ENCODE results near the gene ARHGEF25.
"Not testable (repeated sequence)": the region's sequence is repeated elsewhere in the genome, so short reads cannot be mapped to it uniquely, and the experiment has no call there.

ARHGEF25 gene

DNA sequence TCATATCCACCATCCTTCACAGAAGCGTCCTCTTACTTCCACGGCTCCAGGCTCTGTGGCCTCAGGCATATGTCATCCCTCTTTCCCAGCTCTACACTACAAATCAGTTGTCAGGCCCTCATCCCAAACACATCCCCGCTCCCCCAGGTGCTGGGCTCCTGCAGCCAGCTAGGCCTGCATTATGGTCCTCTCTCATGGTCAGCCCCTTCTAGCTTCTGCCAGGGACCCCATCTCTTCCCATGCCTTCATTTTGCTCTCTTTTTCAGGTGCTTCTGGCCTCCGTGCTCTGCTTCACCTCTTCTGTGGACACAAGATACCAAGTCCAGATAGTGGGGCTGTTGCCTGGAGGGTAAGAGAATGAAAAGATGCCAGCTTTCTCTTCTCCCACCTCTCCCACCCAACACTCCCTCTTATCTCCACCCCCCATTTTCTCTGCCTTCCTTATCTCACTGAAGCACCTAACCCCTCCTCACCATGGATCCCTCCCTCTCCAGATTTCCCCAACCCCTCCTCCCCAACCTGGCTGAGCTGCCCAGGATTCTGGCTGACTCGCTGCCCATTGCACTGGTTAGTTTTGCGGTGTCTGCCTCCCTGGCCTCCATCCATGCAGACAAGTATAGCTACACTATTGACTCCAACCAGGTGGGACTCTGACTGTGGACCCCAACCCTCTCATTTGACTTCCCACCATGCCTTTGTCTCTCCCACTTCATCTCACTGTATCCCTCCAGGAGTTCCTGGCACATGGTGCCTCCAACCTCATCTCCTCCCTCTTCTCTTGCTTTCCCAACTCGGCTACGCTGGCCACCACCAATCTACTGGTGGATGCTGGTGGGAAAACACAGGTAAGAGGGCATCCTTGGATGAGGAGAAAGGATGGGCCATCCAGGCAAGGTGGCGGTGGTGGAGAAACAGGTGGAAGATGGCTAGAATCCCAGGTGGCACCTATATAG lies 11.3 kb downstream of the ARHGEF25 start:
- no peak for DNase-seq

DNA sequence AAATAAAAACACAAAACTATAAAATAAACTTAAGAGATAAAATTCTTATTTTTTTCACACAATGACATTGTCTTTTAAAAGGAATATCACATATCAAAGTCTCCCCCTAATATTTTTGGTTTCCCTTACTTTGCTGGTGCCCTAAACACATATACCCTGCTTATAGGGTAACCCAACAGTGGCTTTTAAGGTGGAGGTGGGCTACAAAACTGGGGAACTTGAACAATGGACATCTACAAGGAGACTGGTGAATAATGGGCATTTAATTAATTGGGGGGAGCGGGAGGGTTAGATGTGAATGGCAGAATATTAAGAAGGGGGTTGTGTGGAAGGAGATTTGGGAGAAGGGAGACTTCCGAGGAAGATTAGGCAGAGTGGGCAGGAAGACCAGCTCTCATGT lies 12.2 kb downstream of the ARHGEF25 start:
- no peak for DNase-seq

DNA sequence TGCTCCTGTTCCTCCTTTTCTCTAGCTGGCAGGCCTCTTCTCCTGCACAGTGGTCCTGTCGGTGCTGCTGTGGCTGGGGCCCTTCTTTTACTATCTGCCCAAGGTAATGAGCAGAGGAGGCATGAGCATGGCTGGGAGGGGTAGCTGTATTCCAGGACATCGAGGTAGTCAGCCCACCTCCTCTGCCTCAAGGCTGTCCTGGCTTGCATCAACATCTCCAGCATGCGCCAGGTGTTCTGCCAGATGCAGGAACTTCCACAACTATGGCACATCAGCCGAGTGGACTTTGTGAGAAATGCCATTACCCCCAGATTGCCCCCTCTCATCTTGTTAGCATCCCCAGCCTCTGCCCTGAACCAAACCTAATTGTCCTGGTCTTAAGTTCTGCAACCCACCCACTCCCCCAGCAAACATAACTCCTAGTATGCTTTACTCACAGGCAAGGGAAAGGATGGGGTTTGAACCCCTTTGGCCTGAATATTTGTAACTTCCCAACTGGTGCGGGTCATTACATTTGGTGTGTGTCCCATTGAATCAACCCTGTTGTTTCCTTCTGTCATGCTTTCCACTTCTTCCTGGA lies 12.7 kb downstream of the ARHGEF25 start:
- DNase-seq: no peak

DNA sequence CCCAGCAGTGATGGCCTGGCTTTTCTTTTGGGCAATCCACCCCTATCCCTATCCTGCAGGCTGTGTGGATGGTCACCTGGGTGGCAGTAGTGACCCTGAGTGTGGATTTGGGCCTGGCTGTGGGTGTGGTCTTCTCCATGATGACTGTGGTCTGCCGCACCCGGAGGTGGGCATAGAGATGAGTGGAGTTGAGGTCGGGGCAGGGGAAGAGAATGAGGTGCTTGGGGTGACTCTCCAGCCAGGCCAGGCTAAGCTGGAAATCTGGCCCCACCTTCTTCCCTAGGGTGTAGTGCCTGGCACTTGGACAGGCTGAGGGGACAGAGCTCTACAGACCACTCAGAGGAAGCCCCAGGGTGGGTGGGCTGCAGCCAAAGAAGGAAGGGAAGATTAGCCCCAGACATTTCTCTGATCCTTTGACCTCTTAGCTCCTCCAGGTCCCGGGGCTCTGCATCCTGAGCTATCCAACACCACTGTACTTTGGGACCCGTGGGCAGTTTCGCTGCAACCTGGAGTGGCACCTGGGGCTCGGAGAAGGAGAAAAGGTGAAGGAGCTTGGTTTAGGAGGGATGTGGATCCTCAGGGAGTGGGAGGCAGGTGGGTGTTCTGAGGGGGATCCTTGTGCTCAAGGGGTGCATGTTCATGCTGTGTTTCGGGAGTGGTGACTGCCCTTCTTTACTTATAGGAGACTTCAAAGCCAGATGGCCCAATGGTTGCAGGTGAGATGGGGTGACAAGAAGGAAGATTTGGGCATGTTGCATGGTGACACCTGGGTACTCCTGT lies 13.4 kb downstream of the ARHGEF25 start:
- no peak for DNase-seq

DNA sequence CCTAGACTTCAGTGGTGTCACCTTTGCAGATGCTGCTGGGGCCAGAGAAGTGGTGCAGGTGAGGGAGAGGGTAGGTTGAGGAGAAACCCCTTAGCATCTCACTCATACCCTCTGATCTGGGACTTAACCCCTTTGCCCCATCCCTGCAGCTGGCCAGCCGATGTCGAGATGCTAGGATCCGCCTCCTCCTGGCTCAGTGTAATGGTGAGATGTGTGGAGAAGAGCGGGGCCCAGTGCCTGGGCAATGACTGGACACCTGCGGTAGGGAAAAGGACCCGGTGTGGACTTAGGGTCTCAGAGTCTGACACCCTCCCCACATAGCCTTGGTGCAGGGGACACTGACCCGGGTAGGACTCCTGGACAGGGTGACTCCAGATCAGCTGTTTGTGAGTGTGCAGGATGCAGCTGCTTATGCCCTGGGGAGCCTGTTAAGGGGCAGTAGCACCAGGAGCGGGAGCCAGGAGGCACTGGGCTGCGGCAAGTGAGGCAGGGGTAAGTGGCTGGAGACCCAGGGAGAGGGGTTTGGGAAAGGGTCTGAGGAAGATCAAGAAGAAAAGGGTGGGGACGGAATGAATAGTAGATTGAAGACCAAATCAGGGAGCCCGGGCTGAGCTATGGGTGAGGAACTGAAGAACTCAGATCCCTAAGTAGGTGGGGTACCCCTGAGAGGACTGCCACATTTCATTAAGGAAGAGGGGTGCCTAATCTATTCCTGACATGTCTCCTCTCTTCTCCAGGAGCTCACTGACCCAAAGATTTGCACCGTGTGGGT lies 14.2 kb downstream of the ARHGEF25 start:
- no peak for DNase-seq

DNA sequence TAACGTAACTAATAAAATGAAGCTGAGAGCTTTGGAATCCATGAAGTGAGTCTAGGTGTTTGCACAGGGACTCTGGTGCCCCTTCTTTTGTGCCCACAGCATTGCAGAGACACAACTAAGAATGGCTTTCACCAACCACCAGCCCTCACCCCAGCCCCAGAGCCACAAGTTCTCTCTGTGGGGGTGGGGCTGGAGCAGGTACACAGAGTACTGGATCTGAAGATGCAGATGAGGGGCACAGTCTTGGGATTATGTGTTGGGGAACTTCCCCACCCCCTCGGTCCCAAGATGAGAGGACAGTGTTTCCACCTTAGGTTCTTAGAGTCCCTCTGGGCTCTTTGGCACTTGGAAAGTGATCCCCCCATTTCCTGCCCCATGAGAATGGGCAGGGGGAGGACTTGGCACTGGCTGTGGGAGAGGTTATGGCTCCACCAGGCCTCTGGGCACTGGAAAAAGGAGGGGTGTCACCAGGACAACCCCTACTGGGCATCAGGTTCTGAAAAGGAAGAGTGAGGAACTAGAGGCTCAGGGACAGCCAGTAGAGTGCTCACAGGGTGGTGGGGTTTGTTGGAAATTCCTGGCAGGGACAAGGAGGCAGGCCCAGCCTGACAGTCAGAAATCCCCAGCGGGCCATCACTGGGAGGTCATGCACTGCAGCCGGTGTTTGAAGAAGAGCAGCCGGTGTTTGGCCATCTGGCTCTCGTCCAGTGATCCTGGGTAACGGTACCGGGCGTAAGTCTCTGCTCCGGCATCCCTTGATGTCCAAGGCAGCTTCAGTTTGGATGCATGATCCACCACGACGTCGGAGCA lies 15.1 kb downstream of the ARHGEF25 start:
- no peak for DNase-seq

DNA sequence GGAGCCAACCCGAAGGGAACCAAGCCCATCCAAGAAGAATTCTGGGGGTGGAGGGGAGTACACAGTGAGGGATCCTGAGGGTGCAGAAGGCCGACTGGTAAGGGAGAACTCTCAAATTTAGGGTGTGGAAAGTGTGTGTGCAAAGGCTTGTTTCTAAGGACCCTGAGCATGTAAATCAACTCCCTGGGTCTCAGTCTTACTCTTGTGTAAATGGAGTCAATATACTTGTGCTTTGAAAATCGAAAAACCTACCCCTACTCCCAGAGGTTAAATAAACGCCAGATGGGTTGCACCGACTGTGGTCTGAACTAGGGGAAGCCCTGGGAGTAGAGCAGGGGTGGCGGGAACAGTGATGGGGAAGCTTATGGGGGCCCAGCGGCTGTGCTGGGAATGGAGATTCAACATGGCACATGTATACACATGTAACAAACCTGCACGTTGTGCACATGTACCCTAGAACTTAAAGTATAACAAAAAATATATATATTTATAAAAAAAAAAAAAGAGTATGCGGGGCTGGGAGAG lies 15.7 kb downstream of the ARHGEF25 start:
- DNase-seq: no peak

DNA sequence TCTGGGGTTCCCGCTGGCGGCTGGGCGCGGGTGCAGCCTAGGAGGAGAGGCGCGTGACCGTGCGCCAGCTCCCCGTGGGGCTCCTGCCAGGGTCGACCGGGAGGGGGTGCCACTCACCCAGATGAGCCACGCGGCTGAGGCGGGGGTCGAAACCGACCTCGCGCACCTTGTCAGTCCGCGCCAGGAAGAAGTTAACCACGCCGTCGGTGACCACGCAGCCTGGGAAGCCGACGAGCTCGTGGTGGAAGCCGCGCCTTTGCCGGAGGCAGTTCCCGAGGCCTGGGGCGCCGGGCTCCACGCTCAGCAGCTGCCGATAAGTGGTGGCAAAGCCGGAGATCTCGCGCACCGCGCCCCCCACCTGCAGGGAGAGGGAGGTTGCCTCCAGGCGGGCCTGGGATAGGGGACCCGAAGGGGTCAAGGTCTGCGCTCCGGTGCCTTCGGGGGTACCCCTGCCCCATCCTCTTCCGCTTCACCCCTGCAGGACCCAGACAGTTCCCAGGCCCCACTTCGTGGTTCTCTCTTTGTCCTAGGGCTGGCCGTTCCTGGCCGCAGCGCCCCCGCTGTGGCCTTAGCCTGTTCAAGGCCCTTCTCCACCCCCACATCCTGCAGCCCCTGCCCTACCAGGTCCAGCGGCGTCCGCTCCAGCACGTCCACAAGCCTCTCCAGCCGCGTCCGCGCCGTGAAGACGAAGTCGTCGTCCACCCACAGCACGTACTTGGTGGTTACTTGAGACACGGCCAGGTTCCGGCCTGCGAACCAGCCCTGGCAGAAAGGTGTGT lies 16.5 kb downstream of the ARHGEF25 start:
- DNase-seq: no peak

DNA sequence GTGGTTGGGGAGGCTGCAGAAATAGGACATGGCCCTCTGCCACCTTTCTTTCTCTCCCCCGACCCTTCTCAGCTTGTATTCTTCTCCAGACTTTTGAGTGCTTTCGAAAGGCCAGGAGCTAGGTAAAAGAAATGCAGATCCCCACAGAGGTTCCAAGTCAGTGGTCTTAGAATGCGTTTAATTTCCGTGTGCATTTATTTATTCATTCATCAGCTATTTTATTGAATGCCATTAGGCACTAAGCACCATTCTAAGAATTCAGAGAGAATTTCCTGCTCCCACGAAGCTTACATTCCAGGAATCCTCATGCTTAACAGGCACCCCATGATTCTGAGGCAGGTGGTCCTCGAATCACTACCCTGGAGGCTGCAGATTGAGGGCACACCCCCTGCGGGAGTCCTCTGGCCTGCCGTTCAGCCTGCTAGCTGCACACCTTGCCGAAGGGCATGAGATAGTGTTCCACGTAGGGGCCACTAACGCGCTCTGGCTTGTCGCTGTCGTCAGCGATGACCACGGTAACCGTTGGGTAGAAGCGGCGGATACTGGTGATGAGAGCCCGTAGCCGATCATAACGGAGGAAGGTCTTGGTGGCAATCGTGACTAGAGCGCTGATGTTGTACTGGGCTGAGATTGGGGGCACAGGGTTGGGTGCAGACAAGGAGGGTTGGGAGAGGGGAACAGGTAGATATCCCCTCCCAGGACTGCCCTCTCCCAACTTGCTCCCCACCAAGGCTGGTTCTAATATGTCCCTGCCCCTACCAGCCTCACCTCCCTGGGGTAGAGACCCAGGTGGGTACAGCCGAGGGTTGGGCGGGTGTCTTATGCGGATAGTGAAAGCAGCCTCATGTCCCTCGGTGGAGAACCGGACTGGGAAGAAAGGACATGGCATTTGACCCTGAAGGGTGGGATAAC lies 17.3 kb downstream of the ARHGEF25 start:
- no peak for DNase-seq

DNA sequence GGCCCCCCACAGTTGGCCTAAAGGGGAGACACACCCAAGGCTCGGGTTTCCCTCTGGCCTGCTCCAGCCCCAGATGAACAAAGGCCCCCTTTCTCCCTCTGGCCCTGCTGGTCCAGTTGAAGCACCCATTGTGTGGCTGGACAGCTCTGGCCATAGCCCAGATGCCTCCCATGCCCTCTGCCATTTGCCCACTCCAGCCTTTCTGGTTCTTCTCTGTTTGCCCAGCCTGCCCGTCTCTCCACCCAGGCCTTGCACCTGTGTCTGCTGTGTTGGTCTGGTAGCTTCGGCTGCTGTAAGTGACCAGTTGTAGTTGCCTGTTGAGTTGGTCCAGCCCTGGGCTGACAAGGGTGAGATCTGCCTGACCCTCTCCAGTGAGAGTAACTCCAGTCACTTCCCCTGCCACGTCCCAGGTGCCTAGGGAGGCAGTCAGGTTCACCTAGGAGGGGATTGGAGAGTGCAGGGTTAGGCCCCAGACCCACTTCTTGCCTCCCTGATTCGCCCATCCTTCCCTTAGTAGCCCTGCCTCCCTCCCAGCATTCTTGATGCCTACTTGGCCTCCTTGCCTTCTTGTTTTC lies 18.7 kb downstream of the ARHGEF25 start:
- DNase-seq: no peak

DNA sequence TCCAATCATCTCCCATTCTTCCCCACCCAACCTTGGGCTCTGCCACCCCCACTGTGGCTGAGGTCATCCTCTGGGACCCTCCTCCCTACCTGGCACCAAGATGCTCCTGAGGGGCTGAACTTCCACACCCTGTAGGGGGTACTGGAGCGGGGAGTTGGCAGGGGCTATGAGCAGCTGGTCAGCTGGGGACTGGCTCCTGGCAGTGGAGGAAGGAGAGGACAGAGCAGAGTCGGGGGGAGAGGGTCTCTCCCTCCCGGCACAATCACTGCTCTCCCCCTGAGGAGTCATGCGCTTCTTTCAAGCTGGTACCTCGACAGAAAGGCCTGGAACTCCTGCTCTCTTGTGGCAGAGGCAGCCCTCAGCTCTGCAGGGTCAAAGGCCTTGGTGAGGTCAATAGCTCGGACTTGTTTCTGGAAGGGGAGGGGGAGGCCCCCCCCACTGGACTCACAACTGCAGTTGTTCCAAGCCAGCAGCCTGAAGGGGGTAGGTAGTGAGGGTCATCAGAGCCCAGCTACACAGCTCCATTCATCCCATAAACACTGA lies 19.7 kb downstream of the ARHGEF25 start:
- no peak for DNase-seq

DNA sequence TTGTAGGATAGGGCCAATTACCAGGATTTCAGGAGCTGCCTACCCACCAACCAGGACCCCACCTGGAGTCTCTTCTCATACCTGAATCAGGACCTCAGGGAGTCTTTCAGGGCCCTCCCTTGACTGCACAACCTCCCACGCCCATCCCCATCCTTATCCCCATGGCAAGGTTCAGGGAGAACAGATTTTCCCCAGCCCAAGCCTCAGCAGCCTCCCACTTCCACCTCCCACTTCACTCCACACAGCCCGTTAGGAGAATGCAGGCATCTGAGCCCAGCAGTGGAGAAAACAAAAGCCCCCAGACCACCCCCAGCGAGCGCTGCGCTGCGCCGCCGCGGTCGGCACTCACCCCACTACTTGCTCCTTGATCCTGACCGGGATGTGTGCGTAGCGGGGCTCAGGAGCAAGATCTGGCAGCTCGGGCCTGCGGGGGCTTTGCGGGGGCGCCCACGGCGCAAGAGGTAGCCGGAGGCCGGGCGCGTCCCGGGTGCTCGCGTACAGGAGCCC lies 20.4 kb downstream of the ARHGEF25 start:
- no peak for DNase-seq

DNA sequence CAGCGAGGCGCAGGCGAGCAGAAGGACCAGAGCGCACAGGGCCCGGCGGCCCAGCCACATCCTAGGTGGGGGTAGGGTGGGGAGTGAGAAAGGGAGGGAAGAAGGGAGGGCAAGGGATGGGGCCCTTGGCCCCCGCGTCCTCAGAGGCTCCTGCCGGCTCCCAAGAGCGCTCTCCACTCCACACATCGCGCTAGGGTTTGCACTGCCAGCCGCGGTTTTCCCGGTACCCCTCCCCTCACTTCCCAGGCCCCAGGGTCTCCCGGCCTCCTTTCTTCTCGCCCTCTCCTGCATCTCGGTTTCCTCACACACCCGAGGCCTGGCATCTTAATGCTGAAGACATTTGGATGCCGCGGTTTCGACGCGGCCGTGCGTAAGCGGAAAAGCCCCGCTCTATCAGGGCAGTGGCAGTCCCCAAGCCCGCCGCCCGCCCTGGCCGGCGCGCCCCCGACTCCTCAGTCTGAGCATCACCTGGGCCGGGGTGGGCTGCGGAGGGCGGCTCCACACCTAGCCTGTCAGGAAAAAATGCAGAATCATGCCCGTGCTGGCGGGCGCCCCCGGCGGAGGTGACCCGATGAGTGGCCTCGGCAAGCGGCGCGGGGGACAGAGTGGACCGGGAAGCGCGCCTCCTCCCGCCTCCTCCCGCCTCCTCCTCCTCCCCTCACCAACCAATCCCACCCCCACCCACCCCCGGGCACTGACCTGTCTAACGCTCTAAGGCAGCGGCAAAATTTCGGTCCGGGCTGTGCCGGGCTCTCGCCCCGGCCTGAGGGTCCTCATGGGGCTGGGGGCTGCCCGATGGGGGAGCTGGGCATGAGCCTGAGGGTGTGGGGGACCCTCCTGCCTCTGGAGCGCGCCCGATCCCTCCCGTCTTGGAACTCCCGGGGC lies 21.1 kb downstream of the ARHGEF25 start:
- DNase-seq: no peak

DNA sequence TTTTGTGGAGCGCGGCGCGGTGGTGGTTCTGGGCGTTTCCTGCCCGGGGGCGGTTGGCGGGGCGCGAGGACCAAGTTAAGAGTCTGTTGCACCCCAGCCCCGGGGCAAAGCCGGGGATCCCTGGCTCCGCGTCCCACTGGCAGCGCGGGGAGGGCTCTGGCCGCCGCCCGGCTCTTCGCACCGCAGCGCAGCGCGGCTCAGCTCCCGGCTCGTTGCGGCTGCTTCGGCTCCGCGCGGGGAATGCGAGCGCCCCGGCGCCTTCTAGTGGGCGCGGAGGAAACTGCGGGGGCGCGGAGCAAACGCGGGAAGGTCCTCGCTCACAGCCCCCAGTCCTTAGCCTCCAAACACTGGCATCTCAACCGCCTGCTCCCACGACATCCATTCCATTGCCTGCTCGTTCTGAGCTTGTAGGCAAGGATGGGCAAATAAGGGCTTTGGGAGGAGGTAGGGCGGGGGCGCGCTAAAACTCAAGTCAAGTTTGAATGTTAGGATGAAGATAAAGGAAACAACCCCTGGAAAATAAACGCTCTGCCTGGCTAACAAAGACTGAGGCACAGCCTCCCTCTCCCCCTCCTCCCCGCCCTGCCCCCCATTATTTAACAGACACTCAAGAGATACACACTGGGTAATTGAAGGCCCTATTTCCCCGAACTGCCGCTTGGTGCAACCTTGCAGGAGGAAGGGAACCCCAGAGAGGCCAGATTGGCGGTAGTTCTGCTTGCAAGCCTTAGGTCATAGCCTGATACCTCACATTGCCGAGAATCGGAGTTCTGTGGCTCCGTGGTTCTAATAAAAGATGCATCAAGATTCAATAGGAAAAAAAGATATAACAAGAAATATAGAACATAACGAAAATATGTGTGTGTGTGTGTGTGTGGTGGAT lies 22.0 kb downstream of the ARHGEF25 start, which contains the start of gene B4GALNT1:
B4GALNT1 (minus strand) TSS at position 244 of the 883 bp plus-strand sequence. CDS start 1,069 bp downstream, outside the sequence.
- peak; percentile 34 for DNase-seq

DNA sequence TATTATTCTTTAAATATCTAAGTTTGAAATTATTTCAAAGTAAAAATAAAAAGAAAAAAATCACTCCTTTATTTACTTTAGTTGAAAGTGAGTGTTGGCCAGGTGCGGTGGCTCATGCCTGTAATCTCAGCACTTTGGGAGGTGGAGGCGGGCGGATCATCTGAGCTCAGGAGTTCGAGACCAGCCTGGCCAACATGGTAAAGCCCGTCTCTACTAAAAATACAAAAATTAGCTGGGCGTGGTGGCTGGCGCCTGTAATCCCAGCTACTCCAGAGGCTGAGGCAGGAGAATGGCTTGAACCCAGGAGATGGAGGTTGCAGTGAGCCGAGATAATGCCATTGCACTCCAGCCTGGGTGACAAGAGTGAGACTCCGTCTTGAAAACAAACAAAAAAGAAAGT lies 25.5 kb downstream of the ARHGEF25 start:
- not testable (repeated sequence) for DNase-seq

DNA sequence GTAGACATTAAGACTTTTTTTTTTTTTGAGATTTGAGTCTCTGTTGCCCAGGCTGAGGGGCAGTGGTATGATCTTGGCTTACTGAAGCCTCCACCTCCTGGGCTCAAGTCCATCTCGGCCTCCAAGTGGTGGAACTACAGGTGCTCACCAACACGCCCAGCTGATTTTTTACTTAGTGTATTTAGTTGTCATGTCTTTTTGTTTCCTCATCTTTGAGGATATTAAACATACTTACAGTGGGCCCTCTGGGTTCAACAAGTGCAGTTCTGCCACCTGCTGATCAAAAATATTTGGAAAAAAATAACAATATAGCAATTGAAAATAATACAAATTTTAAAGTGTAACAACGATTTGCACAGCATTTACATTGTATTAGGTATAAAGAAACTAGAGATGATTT lies 26.1 kb downstream of the ARHGEF25 start:
- no peak for DNase-seq

DNA sequence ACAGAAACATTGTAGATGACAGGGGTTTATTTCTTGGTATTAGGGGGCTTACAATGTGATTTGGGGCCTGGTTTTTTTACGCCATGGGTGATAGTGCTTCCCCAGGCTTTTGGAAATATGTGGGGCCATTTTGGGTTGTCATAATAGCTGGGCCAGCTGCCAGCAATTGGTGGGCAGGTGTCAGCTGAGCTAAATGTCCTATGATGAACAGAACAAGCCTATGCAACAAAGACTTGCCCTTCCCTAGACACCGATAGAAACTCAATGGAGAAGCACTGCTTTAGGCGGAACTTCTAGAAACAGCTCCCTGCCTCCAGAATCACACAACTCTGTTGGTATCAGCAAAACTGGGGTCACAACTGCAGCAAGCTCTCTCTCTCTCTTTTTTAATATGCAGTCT lies 26.9 kb downstream of the ARHGEF25 start:
- no peak for DNase-seq
